Spleen (tissue), 7 donors: ENCODE data around the gene CRYBB2.
"Not testable (repeated sequence)": the region's sequence is repeated elsewhere in the genome, so short reads cannot be mapped to it uniquely, and the experiment has no call there.

ENCODE experiments used
- POLR2A ChIP-seq, 3 donors: fragments of 450-650 bp; IDR thresholded peaks; one replicate each; pipeline ENCODE4 v1.5.1; 2017; ENCODE audit warnings: antibody characterized with exemption in 3 of 3, mild to moderate bottlenecking in 1 of 3
- TF ChIP-seq, protein P1 (sequence below), 11 experiments: fragments of 200-600 bp in 7 of 11; fragments of 450-650 bp in 4 of 11; sonication (generic) in 4 of 11; IDR thresholded peaks in 8 of 11; conservative IDR thresholded peaks in 3 of 11; 1 replicate in 7 of 11; 2 replicates in 4 of 11; pipeline versions ENCODE4 v1.4.0 to v1.8.0; 2016 to 2021; ENCODE audit warnings: antibody characterized with exemption in 11 of 11, inconsistent platforms in 4 of 11, mild to moderate bottlenecking in 1 of 11
- donor health status: DM: no; HTN: no; CAD: no; lungs with moderate emphysema.
- donor health status: DM: no; HTN: no; CAD: no.
- donor health status: DM: no; HTN: no; CAD: no.

DNA sequence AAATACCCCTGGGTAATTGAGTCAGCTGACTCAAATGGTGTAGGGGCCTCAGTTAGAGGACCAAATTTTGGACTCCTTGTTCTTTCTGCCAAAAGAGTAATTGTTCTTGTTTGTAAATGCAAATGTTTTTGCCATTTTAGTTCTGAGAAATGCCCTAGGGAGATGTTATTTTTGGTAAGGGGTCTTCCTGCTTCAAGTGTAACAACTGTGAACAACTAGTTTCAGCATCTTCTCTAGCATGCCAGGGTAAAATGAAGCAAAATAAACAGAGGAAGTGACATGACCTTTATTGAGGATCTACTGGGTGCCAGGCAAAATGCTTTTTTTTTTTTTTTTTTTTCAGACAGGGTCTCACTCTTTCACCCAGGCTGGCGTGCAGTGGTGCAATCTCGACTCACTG is 60.7 kb downstream of the CRYBB2 start:
- TF ChIP-seq, protein P1, sequence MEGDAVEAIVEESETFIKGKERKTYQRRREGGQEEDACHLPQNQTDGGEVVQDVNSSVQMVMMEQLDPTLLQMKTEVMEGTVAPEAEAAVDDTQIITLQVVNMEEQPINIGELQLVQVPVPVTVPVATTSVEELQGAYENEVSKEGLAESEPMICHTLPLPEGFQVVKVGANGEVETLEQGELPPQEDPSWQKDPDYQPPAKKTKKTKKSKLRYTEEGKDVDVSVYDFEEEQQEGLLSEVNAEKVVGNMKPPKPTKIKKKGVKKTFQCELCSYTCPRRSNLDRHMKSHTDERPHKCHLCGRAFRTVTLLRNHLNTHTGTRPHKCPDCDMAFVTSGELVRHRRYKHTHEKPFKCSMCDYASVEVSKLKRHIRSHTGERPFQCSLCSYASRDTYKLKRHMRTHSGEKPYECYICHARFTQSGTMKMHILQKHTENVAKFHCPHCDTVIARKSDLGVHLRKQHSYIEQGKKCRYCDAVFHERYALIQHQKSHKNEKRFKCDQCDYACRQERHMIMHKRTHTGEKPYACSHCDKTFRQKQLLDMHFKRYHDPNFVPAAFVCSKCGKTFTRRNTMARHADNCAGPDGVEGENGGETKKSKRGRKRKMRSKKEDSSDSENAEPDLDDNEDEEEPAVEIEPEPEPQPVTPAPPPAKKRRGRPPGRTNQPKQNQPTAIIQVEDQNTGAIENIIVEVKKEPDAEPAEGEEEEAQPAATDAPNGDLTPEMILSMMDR (IDR thresholded peaks at IDR 0.05 in 8 of 11, conservative IDR thresholded peaks at IDR 0.05 in 3 of 11), result not testable (repeated sequence)
- not testable (repeated sequence) for TF ChIP-seq POLR2A (IDR thresholded peaks at IDR 0.05)
